HS-27A (cell line): ENCODE results near the gene FAM219A.
"Not testable (repeated sequence)": the region's sequence is repeated elsewhere in the genome, so short reads cannot be mapped to it uniquely, and the experiment has no call there.

Experiments
- DNase-seq: peaks from one replicate; pipeline ENCODE4 v3.0.0-alpha.2; 2012; ENCODE audit warnings: low read depth, missing footprints

Gene FAM219A

DNA sequence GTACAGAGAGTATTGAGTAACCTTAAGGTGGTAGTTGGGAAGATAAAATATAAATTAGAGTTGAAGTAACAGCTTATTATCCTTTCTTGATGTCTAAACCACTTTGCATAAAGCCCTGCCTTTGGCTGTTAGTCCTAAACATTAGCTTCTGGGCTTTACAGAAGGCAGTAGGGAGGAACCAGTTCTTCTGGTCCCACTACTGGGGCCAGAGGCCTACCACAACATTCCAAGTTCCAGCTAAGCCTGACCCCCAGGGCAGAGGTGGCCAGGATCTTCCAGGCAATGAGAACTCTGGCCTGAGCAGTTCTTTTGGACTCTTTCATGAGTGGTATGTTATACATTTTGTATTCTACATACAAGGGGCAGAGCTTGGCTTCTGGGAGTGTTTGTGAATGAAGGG lies 26.3 kb upstream of the FAM219A start:
- no peak for DNase-seq

DNA sequence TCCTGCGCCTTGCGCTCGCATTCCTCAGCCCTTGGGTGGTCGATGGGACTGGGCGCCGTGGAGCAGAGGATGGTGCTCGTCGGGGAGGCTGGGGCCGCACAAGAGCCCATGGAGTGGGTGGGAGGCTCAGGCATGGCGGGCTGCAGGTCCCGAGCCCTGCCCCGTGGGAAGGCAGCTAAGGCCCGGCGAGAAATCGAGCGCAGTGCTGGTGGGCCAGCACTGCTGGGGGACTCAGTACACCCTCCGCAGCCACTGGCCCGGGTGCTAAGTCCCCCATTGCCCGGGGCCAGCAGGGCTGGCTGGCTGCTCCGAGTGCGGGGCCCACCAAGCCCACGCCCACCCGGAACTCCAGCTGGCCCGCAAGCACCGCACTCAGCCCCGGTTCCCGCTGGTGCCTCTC lies 24.4 kb upstream of the FAM219A start:
- not testable (repeated sequence) for DNase-seq

DNA sequence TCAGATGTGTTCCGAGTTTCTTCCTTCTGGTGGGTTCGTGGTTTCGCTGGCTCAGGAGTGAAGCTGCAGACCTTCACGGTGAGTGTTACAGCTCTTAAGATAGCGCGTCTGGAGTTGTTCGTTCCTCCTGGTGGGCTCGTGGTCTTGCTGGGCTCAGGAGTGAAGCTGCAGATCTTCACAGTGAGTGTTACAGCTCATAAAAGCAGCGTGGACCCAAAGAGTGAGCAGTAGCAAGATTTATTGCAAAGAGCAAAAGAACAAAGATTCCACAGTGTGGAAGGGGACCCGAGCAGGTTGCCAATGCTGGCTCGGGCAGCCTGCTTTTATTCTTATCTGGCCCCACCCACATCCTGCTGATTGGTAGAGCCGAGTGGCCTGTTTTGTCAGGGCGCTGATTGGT lies 23.2 kb upstream of the FAM219A start:
- DNase-seq = not testable (repeated sequence)

DNA sequence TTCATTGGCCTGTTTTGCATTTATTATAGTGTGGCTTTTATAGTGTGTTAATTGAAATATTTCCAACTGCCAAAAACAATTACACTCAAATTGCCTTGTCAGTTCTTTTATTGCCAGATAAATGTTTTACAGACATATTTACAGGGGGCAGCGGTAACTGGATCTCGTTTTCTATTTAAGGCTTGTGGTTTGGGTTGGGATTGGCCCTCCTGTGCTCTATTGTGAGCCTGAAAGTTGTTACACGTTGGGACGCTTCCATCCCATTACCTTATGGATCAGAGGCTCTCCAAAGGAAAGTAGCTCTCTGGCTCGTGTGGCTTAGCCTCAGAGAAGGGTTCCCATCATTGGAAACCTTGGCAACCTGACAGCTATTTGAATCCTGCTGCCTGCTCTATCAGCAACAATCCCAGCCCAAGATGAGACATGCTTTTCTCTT lies 21.1 kb upstream of the FAM219A start:
- no peak for DNase-seq

DNA sequence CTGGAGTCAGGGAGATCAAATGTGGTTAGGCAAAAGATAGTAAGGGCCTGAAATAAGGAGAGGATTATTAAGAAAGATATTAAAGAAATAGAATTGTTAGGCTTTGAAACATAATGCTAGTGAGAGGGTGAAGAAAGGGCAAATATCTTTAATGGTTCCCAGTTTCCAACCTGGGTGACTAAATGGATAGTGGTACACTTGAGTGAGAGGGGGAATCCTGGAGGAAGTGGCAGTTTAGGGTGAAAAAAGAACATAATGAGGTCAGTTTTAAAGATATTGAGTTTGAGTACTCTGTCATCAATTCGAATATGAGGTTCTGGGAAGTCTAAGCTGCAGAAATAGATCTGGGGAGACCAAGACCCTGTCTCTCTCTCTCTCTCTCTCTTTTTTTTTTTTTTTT lies 19.2 kb upstream of the FAM219A start:
- DNase-seq = no peak

DNA sequence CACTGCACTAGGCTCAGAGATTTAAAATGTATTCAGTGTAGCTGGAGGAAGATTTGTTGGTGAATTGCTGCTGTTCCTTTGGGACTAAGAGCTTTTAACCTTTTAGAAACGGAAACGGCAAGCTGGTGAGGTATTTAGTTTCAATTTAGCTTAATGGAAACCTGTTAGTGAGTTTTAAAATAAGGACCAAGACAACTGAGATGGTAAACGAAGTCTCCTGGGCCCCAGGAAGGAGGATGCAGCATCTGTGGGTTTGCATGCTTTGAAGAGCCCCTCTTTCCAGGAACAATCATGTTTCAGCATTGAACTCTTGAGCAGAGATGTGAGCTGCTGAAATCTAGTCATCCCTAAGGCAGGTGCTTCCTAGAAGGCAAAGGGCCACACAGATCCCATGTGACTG lies 16.7 kb upstream of the FAM219A start:
- no peak for DNase-seq

DNA sequence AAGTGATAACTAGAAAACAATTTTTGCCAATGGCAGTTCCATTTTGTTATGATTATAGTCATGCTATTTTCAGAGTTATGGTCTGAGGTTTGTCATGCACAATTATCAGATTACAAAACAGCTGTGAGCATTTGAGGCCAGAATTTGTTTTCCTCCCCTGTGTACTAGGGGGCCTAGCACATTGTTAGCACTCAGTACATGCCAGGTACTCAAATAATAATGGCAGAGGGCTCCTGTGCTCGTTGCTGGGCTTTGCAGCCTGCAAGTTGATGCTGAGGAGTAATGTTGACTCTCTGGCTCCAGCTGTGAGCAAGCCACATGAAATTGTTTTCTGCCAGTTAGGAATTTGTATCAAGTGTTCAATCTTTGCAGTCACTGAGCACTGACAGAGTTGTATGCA lies 7.1 kb upstream of the FAM219A start:
- no peak for DNase-seq

DNA sequence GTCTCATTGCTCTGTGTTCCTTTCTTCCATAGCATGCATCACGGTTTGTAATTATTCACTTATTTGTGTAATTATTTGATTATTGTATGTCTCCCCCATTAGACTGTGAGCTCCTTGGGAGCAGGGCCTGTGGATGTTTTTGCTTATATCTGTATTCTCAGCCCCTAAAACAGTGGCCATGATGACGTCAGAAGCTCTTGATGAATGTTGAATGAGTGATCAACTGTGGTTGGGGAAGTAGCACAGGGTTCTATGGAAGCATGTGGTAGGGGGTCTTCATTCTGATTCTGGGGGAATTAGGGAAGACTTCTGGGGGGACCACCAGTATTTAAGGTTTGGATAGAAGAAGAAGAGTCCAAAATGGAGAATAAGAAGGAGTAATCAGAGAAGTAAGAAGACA lies 6.2 kb upstream of the FAM219A start:
- DNase-seq = no peak

DNA sequence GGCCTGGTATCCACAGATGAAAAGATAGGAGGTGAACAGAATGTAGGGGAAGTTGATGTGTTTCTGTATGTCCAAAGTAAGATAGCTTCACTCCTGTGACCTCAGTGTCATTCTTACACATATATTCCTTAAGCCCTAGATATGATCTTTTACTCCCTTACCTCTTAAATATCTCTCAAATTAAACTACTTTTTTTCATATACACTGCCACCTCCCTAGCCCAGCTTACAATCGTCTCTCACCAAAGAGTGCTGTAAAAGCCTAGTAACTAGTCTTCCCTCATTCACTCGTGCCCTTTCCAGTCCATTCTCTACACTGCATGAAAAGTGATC lies 5.5 kb upstream of the FAM219A start:
- no peak for DNase-seq

DNA sequence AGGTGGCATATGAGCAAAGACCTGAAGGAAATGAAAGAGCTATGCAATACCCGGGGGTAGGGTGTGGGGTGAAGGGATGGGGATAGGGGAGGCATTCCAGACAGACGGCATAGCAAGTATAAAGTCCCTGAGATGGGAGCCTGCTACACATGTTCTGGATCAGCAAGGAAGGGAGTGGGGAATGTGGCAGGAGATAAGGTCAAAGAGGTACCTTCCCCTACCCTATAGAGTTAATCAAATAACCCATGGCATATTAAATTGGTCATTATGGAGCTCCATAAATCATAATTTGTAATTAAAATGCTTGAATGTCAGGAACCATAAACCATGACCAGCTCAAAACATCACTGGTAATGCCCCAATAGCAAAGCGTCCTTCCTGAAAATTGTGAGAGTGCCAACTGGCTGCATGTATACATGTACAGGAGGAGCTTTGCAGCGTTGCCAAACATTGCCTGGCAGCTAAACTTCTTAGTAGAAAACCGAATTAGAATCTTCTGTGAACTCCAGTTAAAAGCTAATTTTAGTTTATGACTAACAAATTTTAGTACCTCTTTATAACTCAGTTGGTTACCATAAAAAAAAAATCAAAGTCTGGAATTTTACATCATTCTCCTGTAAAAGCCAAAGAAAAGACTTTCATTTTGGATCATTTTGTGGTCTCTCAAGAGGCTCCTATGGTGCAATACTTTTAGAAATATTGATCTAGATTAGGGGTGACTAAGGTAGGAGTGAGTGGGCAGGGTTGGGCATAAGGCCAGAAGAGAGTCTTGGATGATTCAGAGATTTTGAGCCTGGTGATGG lies 4.9 kb upstream of the FAM219A start:
- DNase-seq = peak; percentile 46

DNA sequence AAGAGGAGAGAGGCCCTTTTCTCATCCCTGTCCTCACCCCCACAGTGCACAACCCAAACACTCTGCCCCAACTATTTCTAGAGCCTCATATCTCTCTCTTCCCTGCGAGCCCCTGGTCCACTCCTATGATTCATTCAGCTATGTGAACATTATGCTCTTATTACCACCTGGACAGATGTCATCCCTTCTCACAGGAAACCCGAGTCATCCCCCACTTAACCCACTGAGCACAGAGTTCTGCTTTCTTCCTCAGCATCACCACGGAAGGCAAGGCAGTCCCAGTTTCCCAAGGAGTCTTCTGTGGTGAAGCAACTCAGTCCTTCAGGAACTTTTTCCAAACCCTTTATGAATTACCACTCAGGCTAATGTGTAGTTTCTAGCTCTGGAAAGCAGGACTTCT lies 1.6 kb upstream of the FAM219A start:
- DNase-seq = no peak

DNA sequence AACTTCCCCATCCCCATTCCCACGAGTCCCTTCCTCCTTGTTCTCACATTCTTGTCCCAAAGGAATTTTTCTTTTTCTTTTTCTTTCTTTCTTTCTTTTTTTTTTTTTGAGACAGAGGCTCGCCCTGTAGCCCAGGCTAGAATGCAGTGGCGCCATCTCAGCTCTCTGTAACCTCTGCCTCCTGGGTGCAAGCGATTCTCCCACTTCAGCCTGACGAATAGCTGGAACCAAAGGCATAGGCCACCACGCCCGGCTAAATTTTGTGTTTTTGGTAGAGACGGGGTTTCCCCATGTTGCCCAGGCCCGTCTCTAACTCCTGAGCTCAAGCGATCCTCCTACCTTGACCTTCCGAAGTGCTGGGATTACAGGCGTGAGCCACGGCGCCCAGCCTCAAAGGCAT lies 986 bp upstream of the FAM219A start:
- no peak for DNase-seq

DNA sequence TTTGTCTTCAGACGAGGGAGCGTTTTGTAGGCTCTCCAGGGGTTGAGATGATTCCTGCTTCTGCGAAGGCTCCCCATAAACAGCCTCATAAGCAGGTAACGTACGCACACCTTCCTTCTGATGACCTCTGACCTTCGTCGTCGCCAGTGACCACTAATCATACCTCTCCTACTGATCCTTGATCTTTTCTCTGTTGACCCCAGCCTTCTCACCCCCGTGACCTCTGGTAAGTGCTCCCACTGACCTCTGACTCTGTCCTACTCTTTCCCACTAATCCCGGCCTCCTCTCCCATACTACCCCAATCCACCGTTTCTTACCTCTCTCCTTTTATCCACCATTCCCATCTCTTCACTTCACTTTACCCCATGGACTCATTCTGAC lies 580 bp upstream of the FAM219A start:
- no peak for DNase-seq

DNA sequence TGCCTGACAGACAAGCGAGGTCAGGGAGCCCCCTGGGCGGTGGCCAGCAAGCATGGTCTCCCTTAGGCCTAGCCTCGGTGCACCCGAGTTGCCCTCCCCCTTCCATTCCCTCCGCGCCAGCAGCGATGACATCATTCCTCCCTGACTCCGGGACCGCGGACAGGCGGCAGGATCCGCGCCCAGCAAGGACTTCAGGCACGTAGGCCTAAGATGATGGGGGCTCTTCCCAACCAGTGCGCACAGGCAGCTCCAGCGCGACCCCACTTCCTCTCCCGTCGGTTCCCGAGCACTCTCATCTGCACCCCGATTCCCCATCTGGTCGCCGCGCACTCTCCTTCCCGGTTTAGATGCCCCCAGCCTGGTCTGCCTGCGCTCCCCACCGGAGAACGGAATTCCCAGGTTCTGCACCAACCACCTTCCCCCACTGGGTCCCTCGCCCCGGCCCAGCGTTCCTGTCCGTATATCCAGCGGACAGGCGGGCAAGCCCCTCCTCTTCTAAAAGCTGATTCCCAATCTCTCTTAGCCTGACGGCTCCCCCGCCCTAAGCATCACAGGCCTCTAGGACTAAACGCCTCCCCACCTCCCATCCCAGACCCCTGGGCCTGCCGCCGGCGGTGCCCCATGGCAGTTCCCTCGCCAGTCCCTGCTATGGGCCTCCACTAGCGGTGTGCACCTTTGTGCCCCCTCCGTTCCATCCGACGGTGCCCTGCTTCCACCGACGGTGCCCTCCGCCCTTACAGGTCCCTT lies 931 bp downstream of the FAM219A start:
- DNase-seq = peak; percentile 69

DNA sequence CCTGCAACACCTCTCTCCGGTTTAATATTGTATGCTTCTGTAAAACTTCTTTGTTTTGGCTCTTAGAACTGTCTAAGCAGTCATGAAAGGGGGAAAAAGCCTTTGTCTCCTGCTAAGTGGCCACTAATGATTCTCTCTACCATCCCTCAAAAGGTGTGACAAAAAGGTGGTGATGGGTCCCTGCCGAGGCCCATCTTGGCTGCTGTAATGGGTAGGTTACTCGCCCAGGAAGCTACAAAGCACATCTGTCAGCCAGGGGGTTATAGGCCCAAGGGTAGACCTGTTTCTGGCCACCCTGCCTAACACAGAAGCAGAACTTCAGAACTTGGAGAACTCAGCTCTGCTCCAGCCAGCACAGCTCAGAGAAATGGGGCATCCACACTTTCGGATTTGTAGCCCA lies 1.6 kb downstream of the FAM219A start:
- DNase-seq = no peak

DNA sequence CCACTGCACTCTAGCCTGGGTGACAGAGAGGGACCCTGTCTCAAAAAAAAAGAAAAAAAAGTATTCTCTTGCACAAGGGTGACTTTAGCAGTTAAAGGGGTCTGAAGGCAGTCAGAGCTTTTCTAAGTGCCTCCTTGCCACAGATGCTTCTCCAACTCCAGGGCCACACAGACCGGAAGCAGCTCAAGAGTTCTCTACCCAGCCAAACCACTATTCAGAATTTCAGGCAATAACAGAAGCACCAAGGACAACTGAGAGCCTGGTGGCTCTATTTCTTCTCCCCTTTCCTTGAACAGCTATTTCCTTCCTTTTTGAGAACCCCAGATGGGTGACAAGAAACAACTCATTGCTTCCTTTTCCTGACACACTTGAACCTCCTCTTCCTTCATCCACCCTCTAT lies 2.2 kb downstream of the FAM219A start:
- DNase-seq = no peak

DNA sequence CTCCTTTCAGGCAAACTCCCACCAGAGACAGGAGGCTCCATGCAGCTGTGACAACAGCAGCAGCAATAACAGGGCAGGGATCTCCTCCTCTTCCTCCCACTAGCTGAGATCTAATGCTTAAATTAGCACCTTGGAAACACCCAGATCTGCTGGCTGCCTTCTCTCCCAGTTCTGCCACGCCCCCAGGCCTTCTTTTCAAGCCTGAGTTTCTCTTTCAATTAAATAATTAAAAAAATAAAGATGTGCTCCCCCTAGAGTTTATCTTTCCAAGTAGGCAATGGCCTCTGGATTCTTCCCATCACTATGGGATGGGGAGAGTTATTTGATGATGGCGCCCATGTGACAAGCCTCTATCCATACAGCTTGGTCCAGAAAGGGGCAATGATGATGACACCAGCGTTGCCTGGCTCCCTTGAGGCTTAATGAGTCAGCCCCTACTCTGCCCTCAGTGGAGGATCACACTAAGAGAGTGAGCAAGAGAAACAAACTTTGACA lies 3.8 kb downstream of the FAM219A start:
- DNase-seq = peak; percentile 54

DNA sequence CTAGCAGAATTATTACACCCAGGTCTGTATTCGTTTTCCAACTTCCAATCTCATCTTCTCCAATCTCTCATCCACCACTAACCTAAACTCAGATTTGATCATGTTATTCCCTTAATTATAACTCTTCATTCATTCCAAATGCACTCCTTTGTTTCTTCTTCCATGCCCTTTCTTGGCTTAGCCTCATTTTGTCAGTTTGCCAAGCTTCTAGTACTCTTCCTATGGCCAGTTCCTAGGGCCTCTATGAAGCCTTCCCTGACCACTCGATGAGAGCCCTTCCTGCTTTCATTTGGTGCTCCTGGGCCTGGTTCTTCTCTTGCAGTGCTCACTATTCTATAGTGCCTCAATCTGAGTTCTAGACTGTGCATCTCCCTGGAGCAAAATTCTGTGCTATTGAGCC lies 5.8 kb downstream of the FAM219A start:
- no peak for DNase-seq

DNA sequence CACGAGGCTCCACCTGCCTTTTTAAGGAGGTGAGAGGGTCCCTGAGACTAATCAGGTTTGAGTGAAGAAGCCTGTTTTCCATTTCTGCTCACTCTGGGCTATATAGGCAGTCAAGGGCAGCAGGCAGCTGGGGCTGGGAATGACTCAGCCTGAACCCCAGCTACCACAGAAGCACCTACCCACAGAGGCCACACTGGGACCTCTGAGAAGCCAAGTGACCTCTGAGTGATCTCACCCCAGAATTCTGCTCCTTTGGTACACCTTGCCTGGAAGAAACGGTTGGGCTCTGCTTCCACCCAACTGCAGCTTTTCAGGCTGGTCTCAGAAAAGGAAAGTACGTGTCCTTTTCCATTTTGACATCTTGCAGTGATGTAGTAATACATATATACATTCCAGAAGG lies 6.8 kb downstream of the FAM219A start:
- no peak for DNase-seq

DNA sequence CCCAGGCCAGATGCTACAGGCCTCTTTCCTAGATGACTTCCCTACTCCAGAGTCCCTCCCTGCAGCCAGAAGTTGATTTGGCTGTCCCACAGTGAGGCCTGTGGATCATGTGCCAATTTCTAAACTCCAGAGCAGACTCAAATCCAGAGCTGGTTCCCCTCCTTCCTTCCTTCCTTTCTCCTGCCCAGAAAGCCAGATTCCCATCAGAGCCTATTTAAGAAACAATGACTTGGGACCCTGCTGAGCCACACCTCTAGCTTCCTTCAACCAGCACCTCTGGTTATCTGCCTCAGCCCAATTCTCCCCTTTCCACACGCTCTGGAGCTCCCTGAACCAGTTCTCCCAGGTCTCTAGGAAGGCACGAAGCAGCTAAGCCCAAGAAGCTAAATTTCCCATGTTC lies 7.2 kb downstream of the FAM219A start:
- no peak for DNase-seq

DNA sequence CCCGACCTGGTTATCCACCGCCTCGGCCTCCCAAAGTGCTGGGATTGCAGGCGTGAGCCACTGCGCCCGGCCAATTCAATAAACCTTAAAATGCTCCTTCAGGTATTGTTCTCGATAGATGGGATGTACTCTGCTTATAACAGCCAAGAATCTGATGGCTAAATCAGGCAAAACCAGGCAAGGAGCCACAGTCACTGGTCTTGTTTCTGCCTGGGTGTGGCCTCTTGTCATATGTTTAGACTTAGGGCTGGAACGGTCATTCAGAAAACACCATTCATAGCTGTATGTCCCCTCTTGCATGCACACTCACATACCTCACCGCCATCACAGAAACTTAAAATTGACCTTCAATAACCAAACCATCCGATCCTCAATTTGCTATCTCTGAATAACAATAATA lies 7.7 kb downstream of the FAM219A start:
- DNase-seq = no peak

DNA sequence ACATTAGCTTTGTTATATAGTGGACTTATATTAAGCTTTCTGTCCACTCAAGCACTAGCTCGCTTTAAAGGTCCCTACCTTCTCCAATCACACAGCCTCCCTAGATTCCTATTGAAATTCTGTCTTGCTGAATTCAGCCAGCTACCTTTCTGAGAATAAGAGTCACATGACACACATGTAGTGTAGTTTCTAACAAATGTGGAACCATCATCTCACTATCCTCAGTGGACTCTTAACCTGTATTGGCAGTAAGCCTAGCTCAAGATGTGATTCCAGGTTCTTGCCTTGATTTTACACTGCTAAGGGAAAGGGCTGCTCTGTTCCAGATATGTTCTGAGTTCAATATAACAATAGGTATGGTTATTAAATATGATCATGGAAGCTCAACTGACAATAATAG lies 11.4 kb downstream of the FAM219A start:
- DNase-seq = no peak

DNA sequence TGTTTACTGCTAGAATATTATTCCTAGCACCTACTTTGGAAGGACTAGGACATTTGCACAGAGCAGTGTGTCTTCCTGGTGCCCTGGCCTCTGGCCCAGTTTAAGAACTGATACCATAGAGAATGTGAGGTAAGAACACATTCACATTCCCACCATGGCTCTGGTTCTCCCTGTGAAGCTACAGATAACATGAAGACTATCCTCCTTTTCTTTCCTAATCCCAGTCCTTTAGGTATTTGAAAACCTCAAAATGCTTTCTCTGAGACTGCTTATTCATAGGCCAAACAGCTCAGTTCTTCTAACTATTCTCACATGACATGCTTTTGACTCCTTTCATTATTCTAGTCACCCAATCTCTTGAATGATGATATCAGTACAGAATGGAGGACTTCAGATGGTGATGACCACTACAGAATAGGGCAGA lies 11.9 kb downstream of the FAM219A start:
- no peak for DNase-seq

DNA sequence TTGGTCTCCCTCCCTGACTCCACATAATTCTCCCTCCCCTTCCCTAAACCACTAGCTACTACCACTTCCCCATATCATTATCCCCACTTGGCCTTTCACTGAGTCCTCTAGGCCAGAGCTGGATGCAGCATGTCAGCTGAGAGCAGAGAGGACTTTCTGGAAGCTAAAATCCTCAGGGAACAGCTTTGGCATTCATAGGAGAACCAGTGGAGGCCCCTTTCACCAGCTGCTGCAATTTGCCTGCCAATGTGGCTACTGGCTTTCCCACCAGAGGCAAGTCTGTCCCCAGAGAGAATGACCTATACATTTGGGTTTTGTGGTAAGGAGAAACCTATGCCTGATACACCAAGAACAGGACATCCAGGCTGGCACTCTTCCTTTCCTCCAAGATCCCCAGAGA lies 14.4 kb downstream of the FAM219A start:
- DNase-seq = no peak
